K562 (cell line): ENCODE measurements around the gene PIMREG. TPM values are rescaled to one million over a fixed set of nuclear protein-coding genes. Genes with fewer than 3 reads are reported as not detected.

ENCODE experiments used
- ATAC-seq: fragments of 200-7000 bp; cut with Tn5 transposase; 3 replicates; pipeline ENCODE4 v1.9.1; 2020; ENCODE audit warnings: moderate library complexity
- BruUV-seq: library from RNA; stranded (reverse); fragments of 400-500 nt; replicated peaks from 2 replicates; lab custom pipeline; 2021; lab: Mats Ljungman, UMichigan
- CTCF ChIA-PET: fragments of 300-600 bp; formaldehyde crosslinking; extraction: SDS; loops from one replicate; lab custom pipeline; 2021; ENCODE audit warnings: low intra/inter-chr PET ratio; lab: Yijun Ruan, JAX
- POLR2A ChIA-PET: fragments of 300-600, 350-650 bp; sonication (Branson Sonifier 250); formaldehyde crosslinking; extraction: SDS; loops from one replicate; lab custom pipeline; 2021; ENCODE audit warnings: antibody characterized with exemption, inconsistent platforms; lab: Yijun Ruan, JAX
- DNase-seq, 4 experiments: peaks; one replicate each; pipeline versions ENCODE4 v3.0.0 to v3.0.0-alpha.2; 2011 to 2018; ENCODE audit warnings: low spot score in 3 of 4, mixed read lengths in 3 of 4; ENCODE audit errors: extremely low read depth in 1 of 4
- FAIRE-seq: peaks from 2 replicates; lab custom pipeline; 2011; peaks lifted over from hg19 to GRCh38; lab: Jason Lieb, UNC
- H2AFZ ChIP-seq: 2 replicates; pipeline ENCODE4 v1.6.0; 2011; ENCODE audit warnings: low read depth, low read length, control low read depth, inconsistent platforms
- H3K27ac ChIP-seq: fragments of 200-600 bp; 3 replicates; pipeline ENCODE4 v1.8.0; 2011; ENCODE audit warnings: low read depth, mild to moderate bottlenecking, control low read depth, inconsistent platforms, low read length, moderate library complexity, mixed read lengths; ENCODE audit errors: extremely low read depth
- H3K27me3 ChIP-seq, 2 experiments: fragments of 300-600 bp in 1 of 2; 2 replicates in 1 of 2; 3 replicates in 1 of 2; pipeline versions ENCODE4 v1.6.0 to v1.8.0; 2011; ENCODE audit warnings: inconsistent platforms in 2 of 2, low read length in 2 of 2, mild to moderate bottlenecking in 1 of 2, mixed read lengths in 1 of 2, moderate library complexity in 1 of 2; ENCODE audit not compliant: control insufficient read depth in 2 of 2, insufficient read depth in 2 of 2
- H3K36me3 ChIP-seq: fragments of 300-600 bp; 3 replicates; pipeline ENCODE4 v1.8.0; 2011; ENCODE audit warnings: mild to moderate bottlenecking, low read length, inconsistent platforms; ENCODE audit not compliant: control insufficient read depth, insufficient read depth
- H3K4me1 ChIP-seq, 2 experiments: fragments of 200-600 bp in 1 of 2; replicated peaks in 1 of 2; 2 replicates in 1 of 2; 3 replicates in 1 of 2; pipeline versions ENCODE4 v1.5.1 to v1.8.0; 2011; ENCODE audit warnings: inconsistent platforms in 2 of 2, low read length in 2 of 2, mild to moderate bottlenecking in 1 of 2, mixed read lengths in 1 of 2, moderate library complexity in 1 of 2; ENCODE audit not compliant: control insufficient read depth in 2 of 2, insufficient read depth in 2 of 2
- H3K4me2 ChIP-seq: 2 replicates; pipeline ENCODE4 v1.6.1; 2011; ENCODE audit warnings: low read length, control low read depth, inconsistent platforms, mixed read lengths; ENCODE audit not compliant: insufficient read depth
- H3K4me3 ChIP-seq: fragments of 200-600 bp; sonication (generic), shearing (Covaris generic); 2 replicates; pipeline ENCODE4 v1.5.1; 2016; ENCODE audit warnings: control low read depth, inconsistent platforms
- H3K79me2 ChIP-seq: fragments of 200-600 bp; 3 replicates; pipeline ENCODE4 v1.8.0; 2011; ENCODE audit warnings: low read length, inconsistent platforms; ENCODE audit not compliant: control insufficient read depth, insufficient read depth
- H3K9ac ChIP-seq, 2 experiments: 2 replicates each; pipeline versions ENCODE4 v1.6.0 to v1.6.1; 2011; ENCODE audit warnings: low read depth in 2 of 2, low read length in 2 of 2, control low read depth in 1 of 2, inconsistent platforms in 1 of 2, mild to moderate bottlenecking in 1 of 2, mixed read lengths in 1 of 2; ENCODE audit not compliant: insufficient read depth in 1 of 2
- H3K9me1 ChIP-seq: one replicate; pipeline ENCODE4 v1.6.0; 2011; ENCODE audit warnings: inconsistent platforms, mild to moderate bottlenecking, low read length, moderate library complexity; ENCODE audit not compliant: control insufficient read depth, insufficient read depth
- H3K9me3 ChIP-seq: replicated peaks from 2 replicates; pipeline ENCODE4 v1.5.1; 2011; ENCODE audit warnings: low read depth, low read length, inconsistent platforms; ENCODE audit not compliant: control insufficient read depth, insufficient read depth
- H4K20me1 ChIP-seq: replicated peaks from 2 replicates; pipeline ENCODE4 v1.6.1; 2011; ENCODE audit warnings: low read length, inconsistent platforms, mixed read lengths; ENCODE audit not compliant: control insufficient read depth, insufficient read depth
- CBFA2T3 ChIP-seq: fragments of 450-650 bp; IDR thresholded peaks from 2 replicates; pipeline ENCODE4 v1.6.1; 2017
- NFIC ChIP-seq: fragments of 450-650 bp; IDR thresholded peaks from 2 replicates; pipeline ENCODE4 v1.6.1; 2017; ENCODE audit warnings: mild to moderate bottlenecking, inconsistent platforms
- NFIX ChIP-seq: fragments of 250-450 bp; sonication (Bioruptor Pico); IDR thresholded peaks from 2 replicates; pipeline ENCODE4 v1.4.0; 2020; ENCODE audit warnings: low read depth, mild to moderate bottlenecking, moderate library complexity
- RFX1 ChIP-seq: fragments of 450-650 bp; IDR thresholded peaks from 2 replicates; pipeline ENCODE4 v1.6.1; 2016; ENCODE audit warnings: mild to moderate bottlenecking, moderate library complexity
- SMAD3 ChIP-seq: fragments of 450-650 bp; formaldehyde crosslinking; conservative IDR thresholded peaks from 2 replicates; pipeline ENCODE4 v1.4.0; 2020; ENCODE audit warnings: mild to moderate bottlenecking
- SMAD4 ChIP-seq: fragments of 250-450 bp; sonication (Bioruptor Pico); conservative IDR thresholded peaks from 2 replicates; pipeline ENCODE4 v1.8.0; 2021; ENCODE audit warnings: inconsistent platforms, mild to moderate bottlenecking, moderate library complexity
- ZC3H8 ChIP-seq: fragments of 450-650 bp; IDR thresholded peaks from 2 replicates; pipeline ENCODE4 v1.6.1; 2017
- ZNF584 ChIP-seq: fragments of 200-800 bp; sonication (Bioruptor generic); IDR thresholded peaks from 2 replicates; pipeline ENCODE4 v1.6.1; 2016; ENCODE audit warnings: low read depth, mild to moderate bottlenecking, missing genetic modification characterization, missing compliant biosample characterization
- ZNF76 ChIP-seq: fragments of 250-450 bp; sonication (Bioruptor Pico); IDR thresholded peaks from 2 replicates; pipeline ENCODE4 v1.4.0; 2020; ENCODE audit warnings: mild to moderate bottlenecking, moderate library complexity, borderline replicate concordance
- ZNF778 ChIP-seq: fragments of 450-650 bp; formaldehyde crosslinking; IDR thresholded peaks from 2 replicates; pipeline ENCODE4 v1.4.0; 2020; ENCODE audit warnings: mild to moderate bottlenecking, moderate library complexity
- WGBS: fragments of 100-300 bp; shearing (Covaris generic); methylation state at CpG from one replicate; pipeline ENCODE4 v1.1.6; 2016; ENCODE audit warnings: low coverage, mixed read lengths; ENCODE audit not compliant: insufficient coverage; ENCODE audit errors: missing lambda C conversion rate; 5-methylcytosine and 5-hydroxymethylcytosine counted together
- in situ Hi-C: fragments of 300-500 bp; cut with MboI; formaldehyde crosslinking; loops from 4 replicates; pipeline ENCODE4 v1.15.0; 2018; ENCODE audit warnings: inconsistent platforms, mixed read lengths
- intact Hi-C: fragments of 100-400 bp; cut with micrococcal nuclease; formaldehyde crosslinking; loops from 2 replicates; pipeline ENCODE4 v1.14.2; 2022
- polyA plus RNA-seq, 8 experiments: library from polyadenylated mRNA; depleted of rRNA in 4 of 8; stranded (reverse) in 5 of 8; unstranded in 3 of 8; fragments of >200 nt; fragmentation: Nextera tagmentation in 2 of 8; fragmentation: Illumina TruSeq in 1 of 8; extraction: Ambion mirVana in 2 of 8; extraction: Trizol in 1 of 8; gene quantifications; 2 replicates each; pipeline versions ENCODE4 v1.2.1 to v1.2.3, GENCODE V29; 2011 to 2014; ENCODE audit warnings: inconsistent platforms in 1 of 8, missing spikeins in 1 of 8
- total RNA-seq, 7 experiments: library from RNA; depleted of rRNA in 6 of 7; stranded (reverse); fragments of >200 nt in 6 of 7; fragmentation: Illumina TruSeq in 2 of 7; extraction: Trizol in 2 of 7; gene quantifications; 2 replicates each; pipeline versions ENCODE4 v1.2.1 to v1.2.3, GENCODE V29; 2011 to 2021; ENCODE audit warnings: low replicate concordance in 1 of 7
- TF ChIP-seq, protein P1 (sequence below), 2 experiments: fragments of 450-650 bp in 1 of 2; IDR thresholded peaks; 2 replicates each; pipeline ENCODE4 v1.6.1; 2011 to 2017; ENCODE audit warnings: low read depth in 2 of 2, antibody characterized with exemption in 1 of 2, borderline replicate concordance in 1 of 2, low read length in 1 of 2, mild to moderate bottlenecking in 1 of 2, mixed read lengths in 1 of 2; ENCODE audit not compliant: control insufficient read depth in 1 of 2

The PIMREG gene
- total and polyA plus RNA-seq, 9 of the 15 experiments (the other 6 are each of a cell fraction or from before 2014, with no cell fraction given), result 1.1 to 16.7 (median 9.4) TPM

- ATAC-seq, result no peak
- POLR2A ChIA-PET, result no interaction called here
- H3K9me1 ChIP-seq, result no peaks in the 10 kb centered on the region
- in situ Hi-C loops (no loop called here), intact Hi-C loops (no loop called here)
- no peak overlapping the region for H3K27ac ChIP-seq
- H3K79me2 ChIP-seq, result no peaks in the 10 kb centered on the region
- CTCF ChIA-PET, result no interaction called here
- no peaks in the 10 kb centered on the region for H3K36me3 ChIP-seq
- no peak overlapping the region for H3K4me2 ChIP-seq
- no peaks in the 10 kb centered on the region for H3K9me3 ChIP-seq
- DNase-seq, result no peak
- no TSS peak for BruUV-seq
- H4K20me1 ChIP-seq, result no peaks in the 10 kb centered on the region
- H2AFZ ChIP-seq, result no peak overlapping the region
- 81% methylated on average over 7 of the region's 14 CpGs for WGBS
- H3K4me3 ChIP-seq, result no peak overlapping the region
- peaks cover 0 to 8% of the 10 kb centered on the region in 2 experiments; a peak in 2 of 5 replicates for H3K27me3 ChIP-seq
- H3K9ac ChIP-seq, result no peak overlapping the region; a peak in 1 of 4 replicates
- TF ChIP-seq RFX1, result no peak
- TF ChIP-seq ZNF76 (CRISPR knock-in tag), result no peak
- TF ChIP-seq ZNF584 (CRISPR knock-in tag), result no peak
- no peak for TF ChIP-seq SMAD4 (CRISPR knock-in tag)
- TF ChIP-seq CBFA2T3, result no peak
- no peak for TF ChIP-seq SMAD3 (CRISPR knock-in tag)
- TF ChIP-seq ZNF778, result no peak
- no peak for TF ChIP-seq NFIC
- no peak for TF ChIP-seq NFIX (CRISPR knock-in tag)
- TF ChIP-seq, protein P1, sequence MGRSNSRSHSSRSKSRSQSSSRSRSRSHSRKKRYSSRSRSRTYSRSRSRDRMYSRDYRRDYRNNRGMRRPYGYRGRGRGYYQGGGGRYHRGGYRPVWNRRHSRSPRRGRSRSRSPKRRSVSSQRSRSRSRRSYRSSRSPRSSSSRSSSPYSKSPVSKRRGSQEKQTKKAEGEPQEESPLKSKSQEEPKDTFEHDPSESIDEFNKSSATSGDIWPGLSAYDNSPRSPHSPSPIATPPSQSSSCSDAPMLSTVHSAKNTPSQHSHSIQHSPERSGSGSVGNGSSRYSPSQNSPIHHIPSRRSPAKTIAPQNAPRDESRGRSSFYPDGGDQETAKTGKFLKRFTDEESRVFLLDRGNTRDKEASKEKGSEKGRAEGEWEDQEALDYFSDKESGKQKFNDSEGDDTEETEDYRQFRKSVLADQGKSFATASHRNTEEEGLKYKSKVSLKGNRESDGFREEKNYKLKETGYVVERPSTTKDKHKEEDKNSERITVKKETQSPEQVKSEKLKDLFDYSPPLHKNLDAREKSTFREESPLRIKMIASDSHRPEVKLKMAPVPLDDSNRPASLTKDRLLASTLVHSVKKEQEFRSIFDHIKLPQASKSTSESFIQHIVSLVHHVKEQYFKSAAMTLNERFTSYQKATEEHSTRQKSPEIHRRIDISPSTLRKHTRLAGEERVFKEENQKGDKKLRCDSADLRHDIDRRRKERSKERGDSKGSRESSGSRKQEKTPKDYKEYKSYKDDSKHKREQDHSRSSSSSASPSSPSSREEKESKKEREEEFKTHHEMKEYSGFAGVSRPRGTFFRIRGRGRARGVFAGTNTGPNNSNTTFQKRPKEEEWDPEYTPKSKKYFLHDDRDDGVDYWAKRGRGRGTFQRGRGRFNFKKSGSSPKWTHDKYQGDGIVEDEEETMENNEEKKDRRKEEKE (IDR thresholded peaks at IDR 0.05; ENCODE audit: borderline replicate concordance in 1 of 2, control insufficient read depth in 1 of 2, low read depth in 2 of 2, low read length in 1 of 2), result no peak
- TF ChIP-seq ZC3H8, result no peak
- no peak for FAIRE-seq
- H3K4me1 ChIP-seq, result peaks cover 29 to 32% of the 10 kb centered on the region in 2 experiments
These were observed 17.0 kb downstream of the PIMREG start for GRCh38 chr17:6461246-6461645.
